Cardiac septum (tissue), 1 donor: ENCODE data around the gene PRR22. TPM values are rescaled to one million over a fixed set of nuclear protein-coding genes. Genes with fewer than 3 reads are reported as not detected.

ENCODE experiments used
- DNase-seq: peaks from one replicate; pipeline ENCODE4 v3.0.0-alpha.2; 2020; ENCODE audit warnings: low spot score
- intact Hi-C: fragments of 100-400 bp; cut with DNase I; formaldehyde crosslinking; loops from one replicate; pipeline ENCODE4 v1.14.0; 2022
- long read RNA-seq: library from polyadenylated mRNA; unstranded; transcript quantifications from one replicate; pipeline ENCODE4 v2.0.0, GENCODE V29; 2021
- total RNA-seq: library from RNA; stranded (reverse); fragmentation: NEBNext Ultra II Directional; extraction: Animal tissue kit (Norgen Biotek cat#: 25700); gene quantifications from one replicate; pipeline ENCODE4 v1.2.1, GENCODE V29; 2021
- donor health status: DM: no; HTN: no; CAD: no.

PRR22 gene
- 1.3 TPM for total RNA-seq
- long read RNA-seq: 0 reads

- DNase-seq: no peak
Observed at GRCh38 chr19:5784581-5785147, at the start of gene PRR22. Gene PRR22, minus strand, starts transcription at chr19:5784746. Its CDS starts 86 bp downstream, at chr19:5784660.

GRCh38 chr19:5832527-5833216 is 48.1 kb upstream of the PRR22 start:
- intact Hi-C loops: no loop called here
- DNase-seq: no peak

More at GRCh38 chr19:5784581-5785147, at the start of gene PRR22:
- intact Hi-C loops: no loop called here

GRCh38 chr19:5832061-5832460 is 47.5 kb upstream of the PRR22 start:
- intact Hi-C loops: no loop called here
- DNase-seq: no peak

- no peak for DNase-seq
- intact Hi-C loops: no loop called here
Observed at GRCh38 chr19:5831159-5831558, 46.6 kb upstream of the PRR22 start.

- intact Hi-C loops: loop anchor here (5.0 kb wide), 2 partner anchors 63 to 128 kb away; no protein-coding TSS in a partner anchor
- no peak for DNase-seq
Observed at GRCh38 chr19:5829567-5830310, 45.2 kb upstream of the PRR22 start.

- intact Hi-C loops: loop anchor here (5.0 kb wide), 2 partner anchors 63 to 128 kb away; no protein-coding TSS in a partner anchor
- DNase-seq: peak; percentile 80
Observed at GRCh38 chr19:5828661-5829566, 44.4 kb upstream of the PRR22 start.

GRCh38 chr19:5827891-5828660 is 43.5 kb upstream of the PRR22 start:
- intact Hi-C loops: loop anchor here (5.0 kb wide), 2 partner anchors 64 to 129 kb away; no protein-coding TSS in a partner anchor
- DNase-seq: peak; percentile 88

- DNase-seq: no peak
- intact Hi-C loops: loop anchor here (5.0 kb wide), 2 partner anchors 65 to 130 kb away; no protein-coding TSS in a partner anchor
Observed at GRCh38 chr19:5827342-5827890, 42.9 kb upstream of the PRR22 start.

- intact Hi-C loops: loop anchor here (5.0 kb wide), 2 partner anchors 66 to 131 kb away; no protein-coding TSS in a partner anchor
- no peak for DNase-seq
Observed at GRCh38 chr19:5826531-5827341, 42.2 kb upstream of the PRR22 start.

- intact Hi-C loops: loop anchor here (2.0 to 5.0 kb wide), 3 partner anchors 18 to 132 kb away; no protein-coding TSS in a partner anchor
- DNase-seq: no peak
Observed at GRCh38 chr19:5825178-5825577, 40.6 kb upstream of the PRR22 start.

- intact Hi-C loops: loop anchor here (2.0 to 5.0 kb wide), 3 partner anchors 18 to 133 kb away; no protein-coding TSS in a partner anchor
- DNase-seq: no peak
Observed at GRCh38 chr19:5824751-5825150, 40.2 kb upstream of the PRR22 start.

GRCh38 chr19:5823579-5824281 is 39.2 kb upstream of the PRR22 start:
- no peak for DNase-seq
- intact Hi-C loops: loop anchor here (2.0 kb wide), 1 partner anchor 17 kb away; no protein-coding TSS in a partner anchor

GRCh38 chr19:5822181-5822844 is 37.8 kb upstream of the PRR22 start:
- no peak for DNase-seq
- intact Hi-C loops: no loop called here

- intact Hi-C loops: no loop called here
- no peak for DNase-seq
Observed at GRCh38 chr19:5821521-5822180, 37.1 kb upstream of the PRR22 start.

GRCh38 chr19:5820785-5821184 is 36.2 kb upstream of the PRR22 start:
- intact Hi-C loops: no loop called here
- DNase-seq: no peak

GRCh38 chr19:5818594-5818993 is 34.0 kb upstream of the PRR22 start:
- intact Hi-C loops: no loop called here
- DNase-seq: no peak
